Measurements from ENCODE around the gene SMIM1.

- no peak for TF ChIP-seq CTCF (conservative IDR thresholded peaks at IDR 0.05; ENCODE audit: low read length)
- no peak for TF ChIP-seq EZH2phosphoT487 (IDR thresholded peaks at IDR 0.05; ENCODE audit: borderline replicate concordance)
Observed at GRCh38 chr1:3779265-3779911, 6.8 kb downstream of the SMIM1 start.

Measured in Loucy (cell line).